OCI-LY7 (cell line): ENCODE data around the gene GCH1. TPM values are rescaled to one million over a fixed set of nuclear protein-coding genes. Genes with fewer than 3 reads are reported as not detected.

Source experiments
- BruUV-seq: library from RNA; stranded (reverse); fragments of 400-500 nt; replicated peaks from 2 replicates; lab custom pipeline; 2021; lab: Mats Ljungman, UMichigan
- CTCF ChIA-PET: fragments of 300-600 bp; sonication (Branson Sonifier 250); formaldehyde crosslinking; loops from one replicate; lab custom pipeline; 2022; ENCODE audit warnings: antibody characterized with exemption; ENCODE audit not compliant: unreplicated experiment; lab: Charles Lee
- POLR2A ChIA-PET: fragments of 300-600 bp; sonication (Branson Sonifier 250); formaldehyde crosslinking; loops from one replicate; lab custom pipeline; 2022; ENCODE audit warnings: antibody characterized with exemption; lab: Charles Lee
- DNase-seq: peaks from one replicate; pipeline ENCODE4 v3.0.0-alpha.2; 2015; ENCODE audit warnings: low spot score
- H2AFZ ChIP-seq: fragments of 200-600 bp; sonication (generic), shearing (Covaris generic); 2 replicates; pipeline ENCODE4 v1.6.1; 2014; ENCODE audit warnings: mild to moderate bottlenecking, antibody characterized with exemption, low read length, moderate library complexity
- H3K27ac ChIP-seq: fragments of 200-600 bp; sonication (generic); 2 replicates; pipeline ENCODE4 v1.5.1; 2014; ENCODE audit warnings: mixed run types, low read depth, mild to moderate bottlenecking, moderate library complexity, low read length, inconsistent platforms; ENCODE audit not compliant: poor library complexity, severe bottlenecking
- H3K36me3 ChIP-seq: fragments of 200-600 bp; sonication (generic); 2 replicates; pipeline ENCODE4 v1.6.1; 2014; ENCODE audit warnings: mild to moderate bottlenecking, antibody characterized with exemption, low read length, moderate library complexity, mixed read lengths; ENCODE audit not compliant: insufficient read depth
- H3K4me1 ChIP-seq: fragments of 200-600 bp; sonication (generic); 2 replicates; pipeline ENCODE4 v1.5.1; 2014; ENCODE audit warnings: mild to moderate bottlenecking, low read length; ENCODE audit not compliant: insufficient read depth, poor library complexity, severe bottlenecking
- H3K4me2 ChIP-seq: fragments of 200-600 bp; sonication (generic); 2 replicates; pipeline ENCODE4 v1.6.1; 2014; ENCODE audit warnings: mild to moderate bottlenecking, low read length
- H3K4me3 ChIP-seq: fragments of 200-600 bp; sonication (generic); 2 replicates; pipeline ENCODE4 v1.5.1; 2014; ENCODE audit warnings: mild to moderate bottlenecking, low read depth, low read length; ENCODE audit not compliant: poor library complexity, severe bottlenecking
- H3K79me2 ChIP-seq: fragments of 200-600 bp; sonication (generic); 2 replicates; pipeline ENCODE4 v1.6.1; 2016; ENCODE audit warnings: low read depth, mild to moderate bottlenecking, low read length, moderate library complexity, mixed read lengths; ENCODE audit not compliant: insufficient read depth
- H3K9me2 ChIP-seq: fragments of 200-600 bp; sonication (generic); 2 replicates; pipeline ENCODE4 v1.6.1; 2016; ENCODE audit warnings: mild to moderate bottlenecking, low read length, mixed read lengths; ENCODE audit not compliant: insufficient read depth
- H3K9me3 ChIP-seq: fragments of 200-600 bp; sonication (generic); 2 replicates; pipeline ENCODE4 v1.6.1; 2014; ENCODE audit warnings: mild to moderate bottlenecking, mixed run types, low read length, mixed read lengths
- H4K20me1 ChIP-seq: fragments of 200-600 bp; sonication (generic); 2 replicates; pipeline ENCODE4 v1.6.1; 2014; ENCODE audit warnings: mild to moderate bottlenecking, antibody characterized with exemption, low read length, moderate library complexity, mixed read lengths; ENCODE audit not compliant: insufficient read depth
- CTCF ChIP-seq: fragments of 200-600 bp; sonication (generic); conservative IDR thresholded peaks from 2 replicates; pipeline ENCODE4 v1.5.1; 2014; ENCODE audit warnings: mild to moderate bottlenecking, antibody characterized with exemption, low read length, moderate library complexity, mixed read lengths
- EZH2phosphoT487 ChIP-seq: fragments of 200-600 bp; sonication (generic); IDR thresholded peaks from 2 replicates; pipeline ENCODE4 v1.6.1; 2018; ENCODE audit warnings: low read depth, borderline replicate concordance, mild to moderate bottlenecking, mixed run types, antibody characterized with exemption, low read length, moderate library complexity, mixed read lengths
- intact Hi-C: fragments of 100-400 bp; cut with micrococcal nuclease; formaldehyde crosslinking; loops from one replicate; pipeline ENCODE4 v1.10.0; 2022; ENCODE audit not compliant: unreplicated experiment
- total RNA-seq, 2 experiments: library from RNA; depleted of rRNA in 1 of 2; stranded (reverse); fragments of >200 nt in 1 of 2; shearing (Covaris generic) in 1 of 2; gene quantifications; 2 replicates each; pipeline ENCODE4 v1.2.3, GENCODE V29; 2014 to 2022

The GCH1 gene
- total RNA-seq, 2 experiments from 2014 or later, result 14.7 to 22.5 TPM

GRCh38 chr14:54834081-54834480 lies 68.5 kb downstream of the GCH1 start:
- CTCF ChIA-PET, result no interaction called here
- POLR2A ChIA-PET, result no interaction called here
- BruUV-seq, result no TSS peak
- H4K20me1 ChIP-seq, result no peaks in the 10 kb centered on the region
- intact Hi-C loops, result no loop called here
- H3K9me2 ChIP-seq, result no peaks in the 10 kb centered on the region
- H3K4me1 ChIP-seq, result no peaks in the 10 kb centered on the region
- no peak for DNase-seq
- H3K4me3 ChIP-seq, result no peak overlapping the region
- no peaks in the 10 kb centered on the region for H3K9me3 ChIP-seq
- H3K79me2 ChIP-seq, result no peaks in the 10 kb centered on the region
- H2AFZ ChIP-seq, result no peak overlapping the region
- H3K36me3 ChIP-seq, result no peaks in the 10 kb centered on the region
- H3K4me2 ChIP-seq, result no peak overlapping the region
- H3K27ac ChIP-seq, result no peak overlapping the region
- TF ChIP-seq CTCF (no peak), EZH2phosphoT487 (no peak)

- CTCF ChIA-PET, result no interaction called here
- DNase-seq, result no peak
- intact Hi-C loops, result no loop called here
- Histone ChIP-seq H3K36me3 (no peaks in the 10 kb centered on the region), H3K9me3 (no peaks in the 10 kb centered on the region), H3K79me2 (no peaks in the 10 kb centered on the region), H3K4me1 (no peaks in the 10 kb centered on the region), H3K27ac (no peak overlapping the region), H3K4me2 (no peak overlapping the region), H3K4me3 (no peak overlapping the region), H3K9me2 (no peaks in the 10 kb centered on the region), H4K20me1 (no peaks in the 10 kb centered on the region), H2AFZ (no peak overlapping the region)
- BruUV-seq, result no TSS peak
- POLR2A ChIA-PET, result no interaction called here
- TF ChIP-seq CTCF, result no peak
- no peak for TF ChIP-seq EZH2phosphoT487
Measured at GRCh38 chr14:54830650-54831049, 72.0 kb downstream of the GCH1 start.

GRCh38 chr14:54829486-54830224 lies 73.0 kb downstream of the GCH1 start:
- no peaks in the 10 kb centered on the region for H3K36me3 ChIP-seq
- H3K4me3 ChIP-seq, result no peak overlapping the region
- intact Hi-C loops, result no loop called here
- no peak overlapping the region for H2AFZ ChIP-seq
- H3K4me1 ChIP-seq, result no peaks in the 10 kb centered on the region
- H3K79me2 ChIP-seq, result no peaks in the 10 kb centered on the region
- no peaks in the 10 kb centered on the region for H3K9me2 ChIP-seq
- CTCF ChIA-PET, result no interaction called here
- H3K9me3 ChIP-seq, result no peaks in the 10 kb centered on the region; the same call in 1 of the 2 replicates
- no TSS peak for BruUV-seq
- no peak for TF ChIP-seq CTCF
- no peak for TF ChIP-seq EZH2phosphoT487
- DNase-seq, result no peak
- H4K20me1 ChIP-seq, result no peaks in the 10 kb centered on the region
- POLR2A ChIA-PET, result interaction anchor here (0.6 to 0.7 kb wide), 4 partner anchors 10 to 1227 kb away, joined by 3 to 4 read pairs (median 3); no protein-coding TSS in a partner anchor
- H3K27ac ChIP-seq, result no peak overlapping the region
- H3K4me2 ChIP-seq, result no peak overlapping the region
